Gastrocnemius medialis (tissue), 4 donors: ENCODE measurements around the gene RALBP1. TPM values are rescaled to one million over a fixed set of nuclear protein-coding genes. Genes with fewer than 3 reads are reported as not detected.
A peak's percentile ranks its signal among the peaks of the same experiment; 100 is the strongest.

Experiments used
- ATAC-seq, 2 donors: fragments of 150-250 bp; one replicate each; pipeline ENCODE4 v1.9.1; 2016
- DNase-seq, 2 donors: peaks; one replicate each; pipeline ENCODE4 v3.0.0-alpha.2; 2019
- H3K27ac ChIP-seq, 4 donors: fragments of 200-600 bp; sonication (generic); 1 replicate in 1 of 4; 2 replicates in 3 of 4; pipeline ENCODE4 v1.5.1; 2016 to 2018; ENCODE audit warnings: mild to moderate bottlenecking in 2 of 4, moderate library complexity in 1 of 4
- H3K27me3 ChIP-seq, 3 donors: fragments of 200-600 bp; sonication (generic) in 2 of 3; 1 replicate in 1 of 3; 2 replicates in 2 of 3; pipeline versions ENCODE4 v1.5.1 to v1.6.0; 2016 to 2019; ENCODE audit warnings: mild to moderate bottlenecking in 1 of 3, moderate library complexity in 1 of 3
- H3K36me3 ChIP-seq, 2 donors: fragments of 200-600 bp; sonication (generic) in 1 of 2; one replicate each; pipeline ENCODE4 v1.5.1; 2017 to 2018
- H3K4me1 ChIP-seq, 2 donors: fragments of 200-600 bp; sonication (generic) in 1 of 2; one replicate each; pipeline ENCODE4 v1.5.1; 2016 to 2017; ENCODE audit warnings: mild to moderate bottlenecking in 2 of 2
- H3K4me3 ChIP-seq, 4 donors: fragments of 200-600 bp; sonication (generic) in 3 of 4; 1 replicate in 1 of 4; 2 replicates in 3 of 4; pipeline ENCODE4 v1.5.1; 2016 to 2019; ENCODE audit warnings: mild to moderate bottlenecking in 2 of 4
- H3K9me3 ChIP-seq, 3 donors: fragments of 200-600 bp; sonication (generic) in 2 of 3; 1 replicate in 1 of 3; 2 replicates in 2 of 3; pipeline ENCODE4 v1.5.1; 2016 to 2019
- CTCF ChIP-seq, 5 experiments: fragments of 450-650 bp in 3 of 5; fragments of 200-600 bp in 2 of 5; sonication (generic) in 2 of 5; IDR thresholded peaks in 4 of 5; conservative IDR thresholded peaks in 1 of 5; 1 replicate in 4 of 5; 2 replicates in 1 of 5; pipeline ENCODE4 v1.5.1; 2016 to 2019; ENCODE audit warnings: antibody characterized with exemption in 5 of 5, mild to moderate bottlenecking in 3 of 5, moderate library complexity in 3 of 5
- POLR2A ChIP-seq, 2 donors: fragments of 450-650 bp; IDR thresholded peaks; one replicate each; pipeline ENCODE4 v1.6.1; 2017; ENCODE audit warnings: antibody characterized with exemption in 2 of 2, mild to moderate bottlenecking in 2 of 2, moderate library complexity in 2 of 2
- in situ Hi-C, 4 donors: fragments of 200-750 bp; cut with MboI; loops; one replicate each; pipeline versions ENCODE4 v1.15.0 to v1.8.0; 2017; ENCODE audit warnings: low sequenced_read_pairs in 4 of 4
- intact Hi-C: fragments of 100-400 bp; cut with DNase I; formaldehyde crosslinking; loops from one replicate; pipeline ENCODE4 v1.15.1; 2023; ENCODE audit warnings: low total_unique reads
- total RNA-seq, 4 donors: library from RNA; depleted of rRNA; stranded (reverse); fragments of >200 nt; gene quantifications; one replicate each; pipeline versions ENCODE4 v1.1.0 to v1.2.3, GENCODE V29; 2016

Gene RALBP1
- total RNA-seq, 4 donors from 2014 or later: 41.5 to 108 (median 78.1) TPM

GRCh38 chr18:9574473-9575115 lies 99.3 kb downstream of the RALBP1 start:
- Histone ChIP-seq H3K27ac (no peak overlapping the region), H3K9me3 (no peaks in the 10 kb centered on the region), H3K4me1 (peaks cover 5 to 9% of the 10 kb centered on the region in 2 donors), H3K27me3 (no peaks in the 10 kb centered on the region), H3K36me3 (peaks cover 0 to 35% of the 10 kb centered on the region in 2 donors), H3K4me3 (no peak overlapping the region)
- intact Hi-C loops: loop anchor here (1.0 to 10.0 kb wide), 3 partner anchors 38 to 950 kb away; partner anchors contain the start of gene NAPG
- DNase-seq (no peak), ATAC-seq (no peak)
- in situ Hi-C loops: loop anchor here in 1 of 4 donors (25.0 kb wide), 2 partner anchors 363 to 938 kb away; no protein-coding TSS in a partner anchor
- no peak for TF ChIP-seq CTCF (IDR thresholded peaks at IDR 0.05 in 4 of 5, conservative IDR thresholded peaks at IDR 0.05 in 1 of 5)
- no peak for TF ChIP-seq POLR2A (IDR thresholded peaks at IDR 0.05)

- H3K27ac ChIP-seq: peak overlapping the region in 1 of 4 donors; percentile 25
- peaks cover 5 to 9% of the 10 kb centered on the region in 2 donors for H3K4me1 ChIP-seq
- TF ChIP-seq POLR2A (IDR thresholded peaks at IDR 0.05): no peak
- TF ChIP-seq CTCF (IDR thresholded peaks at IDR 0.05 in 4 of 5, conservative IDR thresholded peaks at IDR 0.05 in 1 of 5): peak; percentile 73 to 85 (median 81)
- H3K27me3 ChIP-seq: no peaks in the 10 kb centered on the region
- intact Hi-C loops (loop anchor here (1.0 to 10.0 kb wide), 3 partner anchors 37 to 949 kb away; partner anchors contain the start of gene NAPG), in situ Hi-C loops (loop anchor here in 1 of 4 donors (25.0 kb wide), 2 partner anchors 362 to 937 kb away; no protein-coding TSS in a partner anchor)
- peak; percentile 68 to 73 for DNase-seq
- H3K36me3 ChIP-seq: peaks cover 0 to 35% of the 10 kb centered on the region in 2 donors
- no peak overlapping the region for H3K4me3 ChIP-seq
- peak; percentile 100 for ATAC-seq
- H3K9me3 ChIP-seq: no peaks in the 10 kb centered on the region
Observed at GRCh38 chr18:9575558-9575957, 100.2 kb downstream of the RALBP1 start.

GRCh38 chr18:9577361-9577760 lies 102.0 kb downstream of the RALBP1 start:
- intact Hi-C loops: loop anchor here (10.0 kb wide), 1 partner anchor 947 kb away; the partner anchor contains the start of gene NAPG
- no peak overlapping the region for H3K4me3 ChIP-seq
- TF ChIP-seq POLR2A (IDR thresholded peaks at IDR 0.05): no peak
- no peak for TF ChIP-seq CTCF (IDR thresholded peaks at IDR 0.05 in 4 of 5, conservative IDR thresholded peaks at IDR 0.05 in 1 of 5)
- peaks cover 5 to 9% of the 10 kb centered on the region in 2 donors for H3K4me1 ChIP-seq
- no peaks in the 10 kb centered on the region for H3K27me3 ChIP-seq
- ATAC-seq (no peak), DNase-seq (no peak)
- in situ Hi-C loops: loop anchor here in 1 of 4 donors (25.0 kb wide), 2 partner anchors 360 to 935 kb away; no protein-coding TSS in a partner anchor
- no peaks in the 10 kb centered on the region for H3K9me3 ChIP-seq
- H3K27ac ChIP-seq: no peak overlapping the region
- peaks cover 0 to 34% of the 10 kb centered on the region in 2 donors for H3K36me3 ChIP-seq

- no peak for DNase-seq
Observed at GRCh38 chr18:9578306-9578705, 103.0 kb downstream of the RALBP1 start.

More at GRCh38 chr18:9578306-9578705, 103.0 kb downstream of the RALBP1 start:
- no peak overlapping the region for H3K27ac ChIP-seq
- H3K4me1 ChIP-seq: peaks cover 5 to 9% of the 10 kb centered on the region in 2 donors
- no peaks in the 10 kb centered on the region for H3K27me3 ChIP-seq
- no peak for ATAC-seq
- in situ Hi-C loops (loop anchor here in 1 of 4 donors (25.0 kb wide), 2 partner anchors 359 to 934 kb away; no protein-coding TSS in a partner anchor), intact Hi-C loops (loop anchor here (10.0 kb wide), 1 partner anchor 946 kb away; the partner anchor contains the start of gene NAPG)
- no peaks in the 10 kb centered on the region for H3K9me3 ChIP-seq
- peaks cover 0 to 43% of the 10 kb centered on the region in 2 donors for H3K36me3 ChIP-seq
- H3K4me3 ChIP-seq: no peak overlapping the region
- TF ChIP-seq CTCF (IDR thresholded peaks at IDR 0.05 in 4 of 5, conservative IDR thresholded peaks at IDR 0.05 in 1 of 5): no peak
- no peak for TF ChIP-seq POLR2A (IDR thresholded peaks at IDR 0.05)
